Measurements from ENCODE around the gene ROBO4. TPM values are rescaled to one million over a fixed set of nuclear protein-coding genes. Genes with fewer than 3 reads are reported as not detected.

The ROBO4 gene
- total and polyA plus RNA-seq, 4 experiments from 2014 or later: not detected

DNA sequence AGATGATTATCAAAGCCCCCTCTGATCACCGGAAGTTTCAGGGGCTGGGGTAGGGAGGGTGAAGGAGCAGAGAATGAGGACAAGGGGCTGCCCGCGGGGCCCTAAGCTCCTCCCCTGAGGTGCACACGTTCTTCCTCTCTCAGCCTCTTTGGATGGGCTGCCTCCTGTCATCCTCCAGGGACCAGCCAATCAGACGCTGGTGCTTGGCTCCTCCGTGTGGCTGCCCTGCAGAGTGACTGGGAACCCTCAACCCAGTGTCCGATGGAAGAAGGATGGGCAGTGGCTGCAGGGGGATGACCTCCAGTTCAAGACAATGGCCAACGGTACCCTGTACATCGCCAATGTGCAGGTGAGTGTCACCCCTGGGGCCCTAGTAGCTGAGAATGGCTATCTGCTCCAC, 24.9 kb downstream of the ROBO4 start:
- Histone ChIP-seq H3K9me3 (ENCODE audit: control insufficient read depth in 1 of 2, low read length in 2 of 2) (no peaks in the 10 kb centered on the region), H3K27me3 (ENCODE audit: insufficient read depth, low read length) (peaks cover 29% of the 10 kb centered on the region), H3K4me3 (ENCODE audit: low read length in 2 of 2) (no peak overlapping the region), H3K4me1 (ENCODE audit: insufficient read depth, low read length) (peaks cover 28% of the 10 kb centered on the region), H3K36me3 (ENCODE audit: insufficient read depth, low read length) (no peaks in the 10 kb centered on the region), H3K27ac (ENCODE audit: low read depth, low read length) (no peak overlapping the region)
- POLR2A ChIA-PET (ENCODE audit: partially characterized antibody): no interaction called here
- DNase-seq: no peak
- intact Hi-C loops (cut with micrococcal nuclease): no loop called here
- Mint-ChIP-seq H3K27ac (no peak overlapping the region), H3K4me3 (no peak overlapping the region), H3K9me3 (no peaks in the 10 kb centered on the region), H3K27me3 (peaks cover 44 to 54% of the 10 kb centered on the region in 2 donors), H3K4me1 (peaks cover 16 to 44% (median 28%) of the 10 kb centered on the region in 4 donors), H3K36me3 (no peaks in the 10 kb centered on the region)
- CTCF ChIA-PET (ENCODE audit: partially characterized antibody): no interaction called here

DNA sequence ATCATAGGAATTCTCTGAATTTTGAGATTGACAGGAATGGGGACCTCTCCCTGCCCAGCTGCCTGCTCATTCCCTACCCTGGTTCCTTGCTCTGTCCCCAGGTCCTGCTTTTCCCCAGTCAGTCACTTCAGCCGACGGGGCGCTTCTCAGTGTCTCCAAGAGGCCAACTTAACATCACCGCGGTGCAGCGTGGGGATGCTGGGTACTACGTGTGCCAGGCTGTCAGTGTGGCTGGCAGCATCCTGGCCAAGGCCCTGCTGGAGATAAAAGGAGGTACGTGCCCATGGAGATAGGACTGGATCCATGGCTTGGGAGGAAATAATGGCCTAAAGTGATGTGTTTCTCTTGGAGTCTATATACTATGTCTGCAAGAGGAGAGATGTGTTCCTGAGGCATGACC, 25.4 kb downstream of the ROBO4 start:
- Histone ChIP-seq H3K27ac (ENCODE audit: low read depth, low read length) (no peak overlapping the region), H3K4me1 (ENCODE audit: insufficient read depth, low read length) (peaks cover 27% of the 10 kb centered on the region), H3K4me3 (ENCODE audit: low read length in 2 of 2) (no peak overlapping the region), H3K36me3 (ENCODE audit: insufficient read depth, low read length) (no peaks in the 10 kb centered on the region), H3K9me3 (ENCODE audit: control insufficient read depth in 1 of 2, low read length in 2 of 2) (no peaks in the 10 kb centered on the region), H3K27me3 (ENCODE audit: insufficient read depth, low read length) (peaks cover 32% of the 10 kb centered on the region)
- H3K27ac Mint-ChIP-seq: no peak overlapping the region
- H3K27me3 Mint-ChIP-seq: peaks cover 47 to 59% of the 10 kb centered on the region in 2 donors
- CTCF ChIA-PET (ENCODE audit: partially characterized antibody): no interaction called here
- intact Hi-C loops (cut with micrococcal nuclease): no loop called here
- H3K4me1 Mint-ChIP-seq: peaks cover 18 to 44% (median 27%) of the 10 kb centered on the region in 4 donors
- POLR2A ChIA-PET (ENCODE audit: partially characterized antibody): no interaction called here
- H3K4me3 Mint-ChIP-seq: no peak overlapping the region
- no peak for DNase-seq
- H3K9me3 Mint-ChIP-seq: no peaks in the 10 kb centered on the region
- no peaks in the 10 kb centered on the region for H3K36me3 Mint-ChIP-seq

DNA sequence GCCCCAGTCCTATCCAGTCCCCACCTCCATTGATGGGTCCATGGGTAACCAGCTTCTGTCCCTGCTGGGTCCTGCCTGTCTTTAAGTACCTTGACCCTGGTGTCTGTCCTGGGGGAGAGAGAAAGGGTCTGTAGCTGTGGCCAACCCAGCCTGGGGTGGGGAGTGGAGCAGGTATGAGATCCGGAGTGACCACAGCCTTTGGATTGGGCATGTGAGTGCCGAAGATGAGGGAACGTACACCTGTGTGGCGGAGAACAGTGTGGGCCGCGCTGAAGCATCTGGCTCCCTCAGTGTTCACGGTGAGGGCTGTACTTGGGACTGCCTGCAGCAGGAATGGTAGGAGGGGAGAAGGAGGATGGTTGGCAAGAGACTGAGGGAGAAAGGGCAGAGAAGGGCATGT, 27.2 kb downstream of the ROBO4 start:
- peak overlapping the region in 3 of 8 donors; percentile 7 to 45 (median 40) for H3K4me3 Mint-ChIP-seq
- ChIA-PET CTCF (ENCODE audit: partially characterized antibody) (interaction anchor here (0.9 kb wide), 1 partner anchor 231 kb away, joined by 3 read pairs; no protein-coding TSS in a partner anchor), POLR2A (ENCODE audit: partially characterized antibody) (no interaction called here)
- no peaks in the 10 kb centered on the region for H3K9me3 Mint-ChIP-seq
- no peak overlapping the region for H3K27ac Mint-ChIP-seq
- H3K27me3 Mint-ChIP-seq: peaks cover 57 to 69% of the 10 kb centered on the region in 2 donors
- no peak overlapping the region for H3K27ac ChIP-seq (ENCODE audit: low read depth, low read length)
- no peaks in the 10 kb centered on the region for H3K36me3 ChIP-seq (ENCODE audit: insufficient read depth, low read length)
- H3K27me3 ChIP-seq (ENCODE audit: insufficient read depth, low read length): peaks cover 49% of the 10 kb centered on the region
- no peaks in the 10 kb centered on the region for H3K9me3 ChIP-seq (ENCODE audit: control insufficient read depth in 1 of 2, low read length in 2 of 2)
- intact Hi-C loops (cut with micrococcal nuclease): no loop called here
- peaks cover 19 to 49% (median 34%) of the 10 kb centered on the region in 4 donors for H3K4me1 Mint-ChIP-seq
- no peaks in the 10 kb centered on the region for H3K36me3 Mint-ChIP-seq
- DNase-seq: no peak
- peaks cover 30% of the 10 kb centered on the region for H3K4me1 ChIP-seq (ENCODE audit: insufficient read depth, low read length)
- no peak overlapping the region for H3K4me3 ChIP-seq (ENCODE audit: low read length in 2 of 2)

- Histone ChIP-seq H3K36me3 (ENCODE audit: insufficient read depth, low read length) (no peaks in the 10 kb centered on the region), H3K27ac (ENCODE audit: low read depth, low read length) (no peak overlapping the region), H3K9me3 (ENCODE audit: control insufficient read depth in 1 of 2, low read length in 2 of 2) (no peaks in the 10 kb centered on the region), H3K27me3 (ENCODE audit: insufficient read depth, low read length) (peaks cover 54% of the 10 kb centered on the region), H3K4me3 (ENCODE audit: low read length in 2 of 2) (no peak overlapping the region), H3K4me1 (ENCODE audit: insufficient read depth, low read length) (peaks cover 35% of the 10 kb centered on the region)
- no peaks in the 10 kb centered on the region for H3K9me3 Mint-ChIP-seq
- H3K27me3 Mint-ChIP-seq: peaks cover 59 to 70% of the 10 kb centered on the region in 2 donors
- no peak overlapping the region for H3K27ac Mint-ChIP-seq
- intact Hi-C loops (cut with micrococcal nuclease): no loop called here
- no peak for DNase-seq
- H3K4me1 Mint-ChIP-seq: peaks cover 19 to 47% (median 34%) of the 10 kb centered on the region in 4 donors
- ChIA-PET CTCF (ENCODE audit: partially characterized antibody) (interaction anchor here (0.9 kb wide), 1 partner anchor 230 kb away, joined by 3 read pairs; no protein-coding TSS in a partner anchor), POLR2A (ENCODE audit: partially characterized antibody) (no interaction called here)
- H3K36me3 Mint-ChIP-seq: no peaks in the 10 kb centered on the region
- H3K4me3 Mint-ChIP-seq: no peak overlapping the region
Measured at GRCh38 chr11:124869856-124870387, 27.7 kb downstream of the ROBO4 start.

- CTCF ChIA-PET (ENCODE audit: partially characterized antibody): interaction anchor here (0.9 kb wide), 1 partner anchor 229 kb away, joined by 3 read pairs; no protein-coding TSS in a partner anchor
- no peaks in the 10 kb centered on the region for H3K36me3 ChIP-seq (ENCODE audit: insufficient read depth, low read length)
- H3K4me3 ChIP-seq (ENCODE audit: low read length in 2 of 2): no peak overlapping the region
- peaks cover 60% of the 10 kb centered on the region for H3K27me3 ChIP-seq (ENCODE audit: insufficient read depth, low read length)
- Mint-ChIP-seq H3K27ac (no peak overlapping the region), H3K36me3 (no peaks in the 10 kb centered on the region), H3K9me3 (no peaks in the 10 kb centered on the region), H3K4me3 (peak overlapping the region in 7 of 8 donors; percentile 13 to 68 (median 45)), H3K27me3 (peaks cover 64 to 72% of the 10 kb centered on the region in 2 donors), H3K4me1 (peaks cover 19 to 53% (median 36%) of the 10 kb centered on the region in 4 donors)
- no peak overlapping the region for H3K27ac ChIP-seq (ENCODE audit: low read depth, low read length)
- intact Hi-C loops (cut with micrococcal nuclease): no loop called here
- peaks cover 36% of the 10 kb centered on the region for H3K4me1 ChIP-seq (ENCODE audit: insufficient read depth, low read length)
- H3K9me3 ChIP-seq (ENCODE audit: control insufficient read depth in 1 of 2, low read length in 2 of 2): no peaks in the 10 kb centered on the region
- no peak for DNase-seq
- POLR2A ChIA-PET (ENCODE audit: partially characterized antibody): no interaction called here
Measured at GRCh38 chr11:124869331-124869730, 28.3 kb downstream of the ROBO4 start.

GRCh38 chr11:124868331-124869274, 29.1 kb downstream of the ROBO4 start:
- ChIA-PET CTCF (ENCODE audit: partially characterized antibody) (no interaction called here), POLR2A (ENCODE audit: partially characterized antibody) (no interaction called here)
- Histone ChIP-seq H3K4me1 (ENCODE audit: insufficient read depth, low read length) (peaks cover 36% of the 10 kb centered on the region), H3K36me3 (ENCODE audit: insufficient read depth, low read length) (no peaks in the 10 kb centered on the region), H3K9me3 (ENCODE audit: control insufficient read depth in 1 of 2, low read length in 2 of 2) (no peaks in the 10 kb centered on the region), H3K27me3 (ENCODE audit: insufficient read depth, low read length) (peaks cover 67% of the 10 kb centered on the region), H3K27ac (ENCODE audit: low read depth, low read length) (no peak overlapping the region), H3K4me3 (ENCODE audit: low read length in 2 of 2) (no peak overlapping the region)
- H3K4me3 Mint-ChIP-seq: peak overlapping the region in 7 of 8 donors; percentile 13 to 71 (median 64)
- no peaks in the 10 kb centered on the region for H3K36me3 Mint-ChIP-seq
- peak overlapping the region in 2 of 7 donors; percentile 48 to 70 for H3K27ac Mint-ChIP-seq
- peaks cover 21 to 60% (median 38%) of the 10 kb centered on the region in 4 donors for H3K4me1 Mint-ChIP-seq
- intact Hi-C loops (cut with micrococcal nuclease): no loop called here
- DNase-seq: no peak
- H3K27me3 Mint-ChIP-seq: peaks cover 66 to 74% of the 10 kb centered on the region in 2 donors
- H3K9me3 Mint-ChIP-seq: no peaks in the 10 kb centered on the region

DNA sequence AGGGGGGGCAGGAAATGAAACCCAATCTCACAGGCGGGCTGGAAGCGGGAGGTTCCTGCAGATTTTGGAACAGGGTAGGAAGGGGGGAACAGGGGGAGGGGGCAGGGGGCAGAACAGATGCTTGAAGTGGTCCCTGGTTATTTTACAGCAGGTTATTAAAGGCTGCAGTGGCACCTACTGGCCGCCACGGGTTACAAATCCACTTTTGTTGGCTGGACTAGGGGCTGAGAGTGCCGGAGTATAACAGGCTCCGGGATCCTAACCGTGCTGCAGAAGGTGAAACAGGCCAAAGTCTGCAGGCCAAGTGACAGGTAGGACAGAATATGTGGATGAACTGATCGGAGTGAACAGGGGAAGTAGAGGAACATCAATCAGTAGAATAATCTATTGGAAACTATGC, 30.0 kb downstream of the ROBO4 start:
- Mint-ChIP-seq H3K4me3 (peak overlapping the region in 3 of 8 donors; percentile 24 to 64 (median 57)), H3K36me3 (no peaks in the 10 kb centered on the region), H3K27ac (peak overlapping the region in 1 of 7 donors; percentile 48), H3K27me3 (peaks cover 64 to 73% of the 10 kb centered on the region in 2 donors), H3K9me3 (no peaks in the 10 kb centered on the region), H3K4me1 (peaks cover 26 to 69% (median 45%) of the 10 kb centered on the region in 4 donors)
- intact Hi-C loops (cut with micrococcal nuclease): loop anchor here (1.0 kb wide), 1 partner anchor 223 kb away; no protein-coding TSS in a partner anchor
- peak in 1 of 5 donors; percentile 17 for DNase-seq
- ChIA-PET CTCF (ENCODE audit: partially characterized antibody) (interaction anchor here (2.7 kb wide), 1 partner anchor 24 kb away, joined by 8 read pairs; no protein-coding TSS in a partner anchor), POLR2A (ENCODE audit: partially characterized antibody) (no interaction called here)
- Histone ChIP-seq H3K4me3 (ENCODE audit: low read length in 2 of 2) (no peak overlapping the region), H3K4me1 (ENCODE audit: insufficient read depth, low read length) (peaks cover 39% of the 10 kb centered on the region), H3K9me3 (ENCODE audit: control insufficient read depth in 1 of 2, low read length in 2 of 2) (no peaks in the 10 kb centered on the region), H3K36me3 (ENCODE audit: insufficient read depth, low read length) (no peaks in the 10 kb centered on the region), H3K27ac (ENCODE audit: low read depth, low read length) (no peak overlapping the region), H3K27me3 (ENCODE audit: insufficient read depth, low read length) (peaks cover 69% of the 10 kb centered on the region)

Measured in CD4-positive, alpha-beta memory T cell (primary cell).